NCI-H2227 treated with DMSO at 0.1 percent for 48 hours (cell line): ENCODE measurements around the gene BMPR2.
A peak's percentile ranks its signal among the peaks of the same experiment; 100 is the strongest.

Source experiments
- DNase-seq: peaks from one replicate; lab custom pipeline; 2025; lab: John Stamatoyannopoulos, UW

Gene BMPR2

DNA sequence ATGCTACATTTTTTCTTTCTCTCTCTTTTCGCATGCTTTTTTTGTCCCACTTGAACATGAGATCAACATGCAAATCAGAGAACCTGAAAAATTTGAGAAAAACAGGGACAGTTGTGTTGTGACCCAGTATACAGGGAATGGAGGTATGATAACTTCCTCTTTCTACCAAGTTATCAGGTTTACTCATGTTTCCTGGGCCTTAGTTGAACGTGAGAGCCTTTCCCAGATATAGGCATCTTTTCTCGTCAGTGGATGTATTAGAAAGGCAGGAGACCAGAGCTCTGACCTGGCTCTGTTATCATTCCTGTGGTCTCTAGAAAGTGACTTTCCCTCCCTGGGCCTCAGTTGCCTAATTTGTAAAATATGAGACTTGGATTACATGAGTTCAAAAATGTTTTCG lies 228.6 kb downstream of the BMPR2 start:
- no peak for DNase-seq

DNA sequence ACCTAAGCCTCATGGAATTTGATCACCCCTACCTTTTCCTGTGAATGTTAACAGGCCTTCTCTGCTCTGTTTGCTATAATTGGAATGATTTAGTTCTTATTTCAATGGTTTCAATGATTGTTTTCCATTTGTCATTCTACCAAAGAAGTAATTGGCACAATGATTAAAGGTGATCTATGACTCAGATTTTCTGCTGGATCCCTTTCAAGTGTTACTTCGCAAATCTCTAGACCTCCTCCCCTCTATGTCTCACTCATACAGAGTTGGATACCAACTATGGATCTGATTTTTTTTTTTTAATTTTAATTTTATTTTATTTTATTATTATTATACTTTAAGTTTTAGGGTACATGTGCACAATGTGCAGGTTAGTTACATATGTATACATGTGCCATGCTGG lies 229.0 kb downstream of the BMPR2 start:
- no peak for DNase-seq

DNA sequence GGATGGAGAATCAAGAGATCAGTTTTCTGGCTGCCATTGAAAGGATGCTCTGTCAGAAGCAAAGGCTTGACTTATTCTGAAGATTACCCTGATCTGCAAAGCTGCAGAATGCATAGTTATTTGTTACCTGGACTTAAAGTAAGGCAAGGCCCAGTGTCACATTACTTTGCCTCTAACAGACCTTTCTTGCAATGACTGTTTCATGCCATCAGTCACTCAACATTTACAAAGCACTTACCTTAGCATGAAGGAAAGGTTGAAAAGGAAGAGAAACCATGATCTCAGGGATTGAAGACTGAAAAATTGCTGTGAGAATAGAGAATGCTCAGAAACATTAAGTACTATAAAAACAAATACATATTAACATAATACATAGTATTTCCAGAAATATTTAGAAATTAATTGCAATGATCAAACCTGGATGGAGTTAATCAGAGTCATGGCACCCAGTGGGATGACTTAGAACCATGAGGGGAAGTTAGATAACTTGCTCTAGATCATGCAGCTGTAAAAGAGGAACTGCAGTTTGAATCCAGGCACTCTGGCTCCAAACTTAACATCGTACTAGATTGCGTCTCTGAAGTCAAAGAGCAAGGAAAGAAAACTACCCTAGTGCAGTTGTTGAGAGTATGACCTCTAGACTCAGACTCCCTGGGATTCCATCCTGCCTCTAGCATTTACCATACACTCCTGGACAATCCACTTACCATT lies 232.2 kb downstream of the BMPR2 start:
- no peak for DNase-seq

DNA sequence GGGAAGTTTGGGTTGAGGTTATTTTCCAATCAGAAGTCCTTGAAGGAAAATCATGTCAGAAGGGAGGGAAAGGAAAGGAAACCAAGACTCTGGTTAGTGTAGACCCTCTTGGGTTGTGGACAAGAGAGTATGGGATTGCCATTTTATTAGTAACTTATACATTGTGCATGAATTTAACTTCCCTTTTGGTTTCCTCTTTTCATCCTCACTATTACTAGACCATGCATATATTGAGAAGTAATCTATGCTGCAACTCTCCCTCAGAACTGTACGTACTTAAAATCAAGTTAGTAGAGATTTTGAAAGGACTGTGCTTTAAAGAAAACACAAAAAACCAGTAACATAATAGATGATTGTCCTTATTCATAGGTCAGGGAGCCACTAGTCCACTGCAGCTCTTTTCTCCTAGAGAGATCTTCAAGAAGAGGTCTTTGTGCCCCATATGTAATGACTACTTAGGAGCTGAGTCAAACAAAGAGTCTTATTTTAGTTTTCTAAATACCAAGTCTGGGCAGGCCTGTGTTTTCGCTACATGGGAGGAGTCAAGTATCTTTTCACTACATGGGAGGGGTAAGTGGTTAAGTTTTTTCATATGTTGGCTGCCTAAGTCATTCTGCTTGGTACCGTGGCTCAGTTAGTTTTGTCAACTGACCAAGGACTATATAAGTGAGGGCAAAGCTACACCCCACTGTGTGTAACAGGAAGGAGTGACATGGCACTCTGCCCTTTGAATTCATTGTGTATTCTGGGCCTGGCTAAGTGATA lies 233.4 kb downstream of the BMPR2 start:
- peak; percentile 65 for DNase-seq

DNA sequence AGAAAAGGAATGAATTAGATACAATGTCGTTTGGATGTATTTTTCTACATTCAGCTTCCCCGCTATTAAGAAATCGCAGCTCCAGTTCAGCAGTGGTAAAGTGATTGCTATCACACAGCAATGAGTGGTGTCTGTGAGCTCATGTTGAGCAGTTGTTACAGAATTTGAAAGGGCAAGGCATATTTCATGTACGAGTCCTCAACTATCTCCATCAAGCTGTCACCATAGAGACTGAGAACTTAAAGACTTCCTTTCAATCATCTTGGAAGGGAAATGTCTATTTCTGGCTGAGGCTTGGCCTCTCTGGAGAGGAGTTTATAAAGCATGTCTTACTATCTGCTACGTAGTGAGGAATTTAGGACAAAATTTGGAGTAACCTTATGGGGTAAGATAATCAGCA lies 234.3 kb downstream of the BMPR2 start:
- peak; percentile 12 for DNase-seq

DNA sequence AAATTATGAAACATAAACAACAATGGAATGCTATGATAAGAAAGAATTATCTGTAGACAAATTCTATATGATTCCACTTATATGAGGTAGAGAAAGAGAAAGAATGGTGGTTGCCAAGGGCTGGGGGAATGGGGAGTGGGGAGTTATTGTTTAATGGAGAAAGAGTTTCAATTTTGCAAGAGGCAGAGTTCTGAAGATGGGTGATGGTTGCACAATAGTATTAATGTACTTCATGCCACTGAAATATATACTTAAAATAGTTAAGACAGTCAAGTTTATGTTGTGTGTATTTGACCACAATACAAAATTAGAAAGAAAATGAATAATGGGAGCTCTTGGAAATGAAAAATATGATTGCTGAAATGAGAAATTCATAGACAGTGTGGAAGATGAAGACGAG lies 236.0 kb downstream of the BMPR2 start:
- no peak for DNase-seq

DNA sequence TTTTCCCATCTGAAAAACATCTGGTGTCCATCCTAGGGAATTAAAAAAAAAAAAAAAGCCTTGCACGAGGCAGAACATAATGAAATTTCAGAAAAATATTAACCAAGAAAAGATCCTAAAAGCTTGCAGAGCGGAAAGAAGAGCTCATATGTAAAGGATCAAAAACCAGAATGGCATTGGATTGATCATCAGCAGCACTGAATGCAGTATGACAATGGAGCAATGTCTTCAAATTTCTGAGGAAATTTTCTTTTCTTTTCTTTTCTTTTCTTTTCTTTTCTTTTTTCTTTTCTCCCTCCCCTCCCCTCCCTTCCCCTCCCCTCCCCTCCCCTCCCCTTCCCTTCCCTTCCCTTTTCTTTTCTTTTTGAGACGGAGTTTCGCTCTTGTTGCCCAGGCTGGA lies 237.4 kb downstream of the BMPR2 start:
- no peak for DNase-seq
